Adipocyte (in vitro differentiated cells): ENCODE measurements around the gene FGF14.
A peak's percentile ranks its signal among the peaks of the same experiment; 100 is the strongest.

ENCODE experiments used
- DNase-seq: peaks from one replicate; pipeline ENCODE4 v3.0.0-alpha.2; 2015; ENCODE audit warnings: low read depth
- H3K27me3 ChIP-seq: replicated peaks from 2 replicates; pipeline ENCODE4 v1.7.0; 2013; ENCODE audit warnings: mild to moderate bottlenecking, low read length, moderate library complexity; ENCODE audit not compliant: control insufficient read depth, insufficient read depth
- H3K36me3 ChIP-seq: 2 replicates; pipeline ENCODE4 v1.7.0; 2013; ENCODE audit warnings: low read length, mild to moderate bottlenecking, moderate library complexity; ENCODE audit not compliant: control insufficient read depth, insufficient read depth, severe bottlenecking
- H3K4me1 ChIP-seq: 2 replicates; pipeline ENCODE4 v1.7.0; 2013; ENCODE audit warnings: mild to moderate bottlenecking, low read length, moderate library complexity; ENCODE audit not compliant: control insufficient read depth, insufficient read depth
- H3K4me3 ChIP-seq: 2 replicates; pipeline ENCODE4 v1.7.0; 2013; ENCODE audit warnings: mild to moderate bottlenecking, low read length, moderate library complexity
- H3K9ac ChIP-seq: 2 replicates; pipeline ENCODE4 v1.7.0; 2013; ENCODE audit warnings: mild to moderate bottlenecking, low read length, moderate library complexity
- H3K9me3 ChIP-seq: 2 replicates; pipeline ENCODE4 v1.7.0; 2013; ENCODE audit warnings: mild to moderate bottlenecking, low read length, moderate library complexity; ENCODE audit not compliant: control insufficient read depth

FGF14 gene

GRCh38 chr13:101811284-101811839 lies 590.5 kb downstream of the FGF14 start:
- Histone ChIP-seq H3K4me1 (no peaks in the 10 kb centered on the region), H3K4me3 (no peak overlapping the region), H3K36me3 (no peaks in the 10 kb centered on the region), H3K27me3 (no peaks in the 10 kb centered on the region), H3K9me3 (no peaks in the 10 kb centered on the region), H3K9ac (no peak overlapping the region)
- peak; percentile 4 for DNase-seq

- H3K4me3 ChIP-seq: no peak overlapping the region
- no peak for DNase-seq
These were observed 602.7 kb downstream of the FGF14 start for GRCh38 chr13:101799196-101799595.

GRCh38 chr13:101798437-101798836 lies 603.4 kb downstream of the FGF14 start:
- no peak for DNase-seq
- H3K4me3 ChIP-seq: no peak overlapping the region
- H3K36me3 ChIP-seq: no peaks in the 10 kb centered on the region
- no peak overlapping the region for H3K9ac ChIP-seq
- H3K4me1 ChIP-seq: peaks cover 3% of the 10 kb centered on the region
- no peaks in the 10 kb centered on the region for H3K9me3 ChIP-seq
- no peaks in the 10 kb centered on the region for H3K27me3 ChIP-seq

More at GRCh38 chr13:101799196-101799595, 602.7 kb downstream of the FGF14 start:
- Histone ChIP-seq H3K27me3 (no peaks in the 10 kb centered on the region), H3K9ac (no peak overlapping the region), H3K4me1 (peaks cover 2% of the 10 kb centered on the region), H3K36me3 (no peaks in the 10 kb centered on the region), H3K9me3 (no peaks in the 10 kb centered on the region)

GRCh38 chr13:101795460-101795859 lies 606.4 kb downstream of the FGF14 start:
- H3K9me3 ChIP-seq: no peaks in the 10 kb centered on the region
- H3K36me3 ChIP-seq: no peaks in the 10 kb centered on the region
- peaks cover 3% of the 10 kb centered on the region for H3K4me1 ChIP-seq
- no peak overlapping the region for H3K9ac ChIP-seq
- DNase-seq: no peak
- no peaks in the 10 kb centered on the region for H3K27me3 ChIP-seq
- no peak overlapping the region for H3K4me3 ChIP-seq

- DNase-seq: no peak
- Histone ChIP-seq H3K27me3 (no peaks in the 10 kb centered on the region), H3K4me1 (peaks cover 3% of the 10 kb centered on the region), H3K4me3 (no peak overlapping the region), H3K9ac (no peak overlapping the region), H3K36me3 (no peaks in the 10 kb centered on the region), H3K9me3 (no peaks in the 10 kb centered on the region)
These were observed 606.8 kb downstream of the FGF14 start for GRCh38 chr13:101795025-101795424.

- no peaks in the 10 kb centered on the region for H3K36me3 ChIP-seq
- no peak overlapping the region for H3K9ac ChIP-seq
- H3K9me3 ChIP-seq: no peaks in the 10 kb centered on the region
- peaks cover 3% of the 10 kb centered on the region for H3K4me1 ChIP-seq
- H3K4me3 ChIP-seq: no peak overlapping the region
- H3K27me3 ChIP-seq: no peaks in the 10 kb centered on the region
- DNase-seq: no peak
These were observed 609.7 kb downstream of the FGF14 start for GRCh38 chr13:101792189-101792588.

GRCh38 chr13:101785858-101786257 lies 616.0 kb downstream of the FGF14 start:
- DNase-seq: peak; percentile 69
- no peak overlapping the region for H3K4me3 ChIP-seq
- no peaks in the 10 kb centered on the region for H3K36me3 ChIP-seq
- H3K9ac ChIP-seq: no peak overlapping the region
- peaks cover 2% of the 10 kb centered on the region for H3K4me1 ChIP-seq
- no peaks in the 10 kb centered on the region for H3K9me3 ChIP-seq
- H3K27me3 ChIP-seq: no peaks in the 10 kb centered on the region

- no peak overlapping the region for H3K4me3 ChIP-seq
- H3K36me3 ChIP-seq: no peaks in the 10 kb centered on the region
- DNase-seq: no peak
- H3K9me3 ChIP-seq: no peaks in the 10 kb centered on the region
- H3K27me3 ChIP-seq: no peaks in the 10 kb centered on the region
- peaks cover 2% of the 10 kb centered on the region for H3K4me1 ChIP-seq
- no peak overlapping the region for H3K9ac ChIP-seq
These were observed 617.5 kb downstream of the FGF14 start for GRCh38 chr13:101784313-101784712.

GRCh38 chr13:101783554-101783953 lies 618.3 kb downstream of the FGF14 start:
- Histone ChIP-seq H3K9ac (no peak overlapping the region), H3K27me3 (no peaks in the 10 kb centered on the region), H3K9me3 (no peaks in the 10 kb centered on the region), H3K4me1 (peaks cover 2% of the 10 kb centered on the region), H3K4me3 (no peak overlapping the region), H3K36me3 (no peaks in the 10 kb centered on the region)
- DNase-seq: no peak

GRCh38 chr13:101780211-101780610 lies 621.6 kb downstream of the FGF14 start:
- no peak for DNase-seq
- Histone ChIP-seq H3K36me3 (no peaks in the 10 kb centered on the region), H3K4me3 (no peak overlapping the region), H3K4me1 (no peaks in the 10 kb centered on the region), H3K27me3 (no peaks in the 10 kb centered on the region), H3K9me3 (no peaks in the 10 kb centered on the region), H3K9ac (no peak overlapping the region)

- Histone ChIP-seq H3K4me1 (no peaks in the 10 kb centered on the region), H3K4me3 (no peak overlapping the region), H3K9me3 (no peaks in the 10 kb centered on the region), H3K27me3 (no peaks in the 10 kb centered on the region), H3K36me3 (no peaks in the 10 kb centered on the region), H3K9ac (no peak overlapping the region)
- no peak for DNase-seq
These were observed 622.7 kb downstream of the FGF14 start for GRCh38 chr13:101779147-101779546.

GRCh38 chr13:101775267-101775666 lies 626.6 kb downstream of the FGF14 start:
- H3K36me3 ChIP-seq: no peaks in the 10 kb centered on the region
- H3K4me3 ChIP-seq: no peak overlapping the region
- H3K9me3 ChIP-seq: no peaks in the 10 kb centered on the region
- no peak overlapping the region for H3K9ac ChIP-seq
- no peaks in the 10 kb centered on the region for H3K27me3 ChIP-seq
- DNase-seq: no peak
- peaks cover 10% of the 10 kb centered on the region for H3K4me1 ChIP-seq
